Endothelial cell (in vitro differentiated cells): ENCODE results near the gene STARD5. TPM values are rescaled to one million over a fixed set of nuclear protein-coding genes. Genes with fewer than 3 reads are reported as not detected.

Source experiments
- DNase-seq: peaks from one replicate; pipeline ENCODE4 v3.0.0; 2021; ENCODE audit warnings: low spot score
- H3K27ac Mint-ChIP-seq: one replicate; pipeline ENCODE4 v1.8.0; 2021; ENCODE audit warnings: mixed read lengths, inconsistent platforms; ENCODE audit not compliant: unreplicated experiment
- H3K27me3 Mint-ChIP-seq: one replicate; pipeline ENCODE4 v1.8.0; 2021; ENCODE audit warnings: mild to moderate bottlenecking, moderate library complexity, mixed read lengths, inconsistent platforms; ENCODE audit not compliant: unreplicated experiment
- H3K36me3 Mint-ChIP-seq: one replicate; pipeline ENCODE4 v1.8.0; 2021; ENCODE audit warnings: mild to moderate bottlenecking, low read depth, mixed read lengths, inconsistent platforms; ENCODE audit not compliant: unreplicated experiment
- H3K4me1 Mint-ChIP-seq: one replicate; pipeline ENCODE4 v1.8.0; 2021; ENCODE audit warnings: mild to moderate bottlenecking, mixed read lengths, inconsistent platforms; ENCODE audit not compliant: unreplicated experiment
- H3K4me3 Mint-ChIP-seq: one replicate; pipeline ENCODE4 v1.8.0; 2021; ENCODE audit warnings: mild to moderate bottlenecking, mixed read lengths, inconsistent platforms; ENCODE audit not compliant: unreplicated experiment
- H3K9me3 Mint-ChIP-seq: one replicate; pipeline ENCODE4 v1.8.0; 2021; ENCODE audit warnings: mixed read lengths, inconsistent platforms; ENCODE audit not compliant: unreplicated experiment
- CTCF ChIP-seq: fragments of 200-600 bp; sonication (generic); IDR thresholded peaks from one replicate; pipeline ENCODE4 v1.5.0; 2021; ENCODE audit warnings: antibody characterized with exemption; ENCODE audit not compliant: unreplicated experiment
- total RNA-seq: library from RNA; stranded (reverse); fragmentation: NEBNext Ultra II Directional; extraction: Animal tissue kit (Norgen Biotek cat#: 25700); gene quantifications from one replicate; pipeline ENCODE4 v1.2.1, GENCODE V29; 2021; ENCODE audit not compliant: unreplicated experiment

The STARD5 gene
- total RNA-seq, 1 donor from 2014 or later: 7.3 TPM

- DNase-seq: no peak
- H3K27ac Mint-ChIP-seq: no peak overlapping the region
- no peak for TF ChIP-seq CTCF
- peaks cover 8% of the 10 kb centered on the region for H3K27me3 Mint-ChIP-seq
- H3K4me3 Mint-ChIP-seq: no peak overlapping the region
- H3K4me1 Mint-ChIP-seq: peaks cover 7% of the 10 kb centered on the region
- H3K9me3 Mint-ChIP-seq: no peaks in the 10 kb centered on the region
- H3K36me3 Mint-ChIP-seq: peaks cover 44% of the 10 kb centered on the region
These were observed 41.4 kb downstream of the STARD5 start for GRCh38 chr15:81282606-81282895.

- Mint-ChIP-seq H3K27me3 (peaks cover 8% of the 10 kb centered on the region), H3K36me3 (peaks cover 46% of the 10 kb centered on the region), H3K9me3 (peaks cover 2% of the 10 kb centered on the region), H3K4me1 (peaks cover 7% of the 10 kb centered on the region), H3K4me3 (peak overlapping the region; percentile 45), H3K27ac (no peak overlapping the region)
- no peak for TF ChIP-seq CTCF
- no peak for DNase-seq
These were observed 42.0 kb downstream of the STARD5 start for GRCh38 chr15:81281766-81282605.

- H3K27me3 Mint-ChIP-seq: peaks cover 6% of the 10 kb centered on the region
- no peak for TF ChIP-seq CTCF
- H3K36me3 Mint-ChIP-seq: peaks cover 46% of the 10 kb centered on the region
- peaks cover 8% of the 10 kb centered on the region for H3K9me3 Mint-ChIP-seq
- DNase-seq: no peak
- H3K4me1 Mint-ChIP-seq: peaks cover 4% of the 10 kb centered on the region
- H3K4me3 Mint-ChIP-seq: peak overlapping the region; percentile 45
- H3K27ac Mint-ChIP-seq: no peak overlapping the region
These were observed 42.5 kb downstream of the STARD5 start for GRCh38 chr15:81281456-81281735.

GRCh38 chr15:81280696-81281455, 43.1 kb downstream of the STARD5 start:
- H3K36me3 Mint-ChIP-seq: peaks cover 42% of the 10 kb centered on the region
- no peak for DNase-seq
- H3K4me3 Mint-ChIP-seq: peak overlapping the region; percentile 45
- peaks cover 6% of the 10 kb centered on the region for H3K27me3 Mint-ChIP-seq
- H3K9me3 Mint-ChIP-seq: peaks cover 8% of the 10 kb centered on the region
- no peak overlapping the region for H3K27ac Mint-ChIP-seq
- peaks cover 2% of the 10 kb centered on the region for H3K4me1 Mint-ChIP-seq
- no peak for TF ChIP-seq CTCF
